Neural progenitor cell (in vitro differentiated cells): ENCODE measurements around the gene CACFD1.

Experiments used
- EZH2 ChIP-seq: fragments of 200-600 bp; sonication (generic); IDR thresholded peaks from 2 replicates; pipeline ENCODE4 v1.6.1; 2017; ENCODE audit warnings: antibody characterized with exemption, mild to moderate bottlenecking, moderate library complexity
- EZH2phosphoT487 ChIP-seq: fragments of 200-600 bp; sonication (generic); IDR thresholded peaks from 2 replicates; pipeline ENCODE4 v1.6.1; 2017; ENCODE audit warnings: antibody characterized with exemption
- TF ChIP-seq, protein P1 (sequence below): fragments of 200-600 bp; sonication (generic); IDR thresholded peaks from 2 replicates; pipeline ENCODE4 v1.5.1; 2017; ENCODE audit warnings: antibody characterized with exemption, mild to moderate bottlenecking

DNA sequence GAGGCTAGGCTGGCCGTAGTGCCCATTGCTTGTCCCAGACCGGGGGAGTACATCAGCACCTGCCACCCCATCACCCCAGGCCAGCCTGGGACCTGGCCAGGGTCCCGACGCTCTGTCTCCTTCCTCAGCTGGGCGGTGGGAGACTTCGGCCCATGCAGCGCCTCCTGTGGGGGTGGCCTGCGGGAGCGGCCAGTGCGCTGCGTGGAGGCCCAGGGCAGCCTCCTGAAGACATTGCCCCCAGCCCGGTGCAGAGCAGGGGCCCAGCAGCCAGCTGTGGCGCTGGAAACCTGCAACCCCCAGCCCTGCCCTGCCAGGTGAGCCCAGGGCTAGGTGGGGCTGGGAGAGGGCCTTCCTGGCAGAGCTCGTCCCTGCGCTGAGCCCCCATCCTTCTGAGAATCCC, 16.5 kb upstream of the CACFD1 start:
- TF ChIP-seq, protein P1, sequence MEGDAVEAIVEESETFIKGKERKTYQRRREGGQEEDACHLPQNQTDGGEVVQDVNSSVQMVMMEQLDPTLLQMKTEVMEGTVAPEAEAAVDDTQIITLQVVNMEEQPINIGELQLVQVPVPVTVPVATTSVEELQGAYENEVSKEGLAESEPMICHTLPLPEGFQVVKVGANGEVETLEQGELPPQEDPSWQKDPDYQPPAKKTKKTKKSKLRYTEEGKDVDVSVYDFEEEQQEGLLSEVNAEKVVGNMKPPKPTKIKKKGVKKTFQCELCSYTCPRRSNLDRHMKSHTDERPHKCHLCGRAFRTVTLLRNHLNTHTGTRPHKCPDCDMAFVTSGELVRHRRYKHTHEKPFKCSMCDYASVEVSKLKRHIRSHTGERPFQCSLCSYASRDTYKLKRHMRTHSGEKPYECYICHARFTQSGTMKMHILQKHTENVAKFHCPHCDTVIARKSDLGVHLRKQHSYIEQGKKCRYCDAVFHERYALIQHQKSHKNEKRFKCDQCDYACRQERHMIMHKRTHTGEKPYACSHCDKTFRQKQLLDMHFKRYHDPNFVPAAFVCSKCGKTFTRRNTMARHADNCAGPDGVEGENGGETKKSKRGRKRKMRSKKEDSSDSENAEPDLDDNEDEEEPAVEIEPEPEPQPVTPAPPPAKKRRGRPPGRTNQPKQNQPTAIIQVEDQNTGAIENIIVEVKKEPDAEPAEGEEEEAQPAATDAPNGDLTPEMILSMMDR: no peak
- no peak for TF ChIP-seq EZH2phosphoT487
- no peak for TF ChIP-seq EZH2
